Measurements from ENCODE around the gene CHST10.

The CHST10 gene, protein sequence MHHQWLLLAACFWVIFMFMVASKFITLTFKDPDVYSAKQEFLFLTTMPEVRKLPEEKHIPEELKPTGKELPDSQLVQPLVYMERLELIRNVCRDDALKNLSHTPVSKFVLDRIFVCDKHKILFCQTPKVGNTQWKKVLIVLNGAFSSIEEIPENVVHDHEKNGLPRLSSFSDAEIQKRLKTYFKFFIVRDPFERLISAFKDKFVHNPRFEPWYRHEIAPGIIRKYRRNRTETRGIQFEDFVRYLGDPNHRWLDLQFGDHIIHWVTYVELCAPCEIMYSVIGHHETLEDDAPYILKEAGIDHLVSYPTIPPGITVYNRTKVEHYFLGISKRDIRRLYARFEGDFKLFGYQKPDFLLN

DNA sequence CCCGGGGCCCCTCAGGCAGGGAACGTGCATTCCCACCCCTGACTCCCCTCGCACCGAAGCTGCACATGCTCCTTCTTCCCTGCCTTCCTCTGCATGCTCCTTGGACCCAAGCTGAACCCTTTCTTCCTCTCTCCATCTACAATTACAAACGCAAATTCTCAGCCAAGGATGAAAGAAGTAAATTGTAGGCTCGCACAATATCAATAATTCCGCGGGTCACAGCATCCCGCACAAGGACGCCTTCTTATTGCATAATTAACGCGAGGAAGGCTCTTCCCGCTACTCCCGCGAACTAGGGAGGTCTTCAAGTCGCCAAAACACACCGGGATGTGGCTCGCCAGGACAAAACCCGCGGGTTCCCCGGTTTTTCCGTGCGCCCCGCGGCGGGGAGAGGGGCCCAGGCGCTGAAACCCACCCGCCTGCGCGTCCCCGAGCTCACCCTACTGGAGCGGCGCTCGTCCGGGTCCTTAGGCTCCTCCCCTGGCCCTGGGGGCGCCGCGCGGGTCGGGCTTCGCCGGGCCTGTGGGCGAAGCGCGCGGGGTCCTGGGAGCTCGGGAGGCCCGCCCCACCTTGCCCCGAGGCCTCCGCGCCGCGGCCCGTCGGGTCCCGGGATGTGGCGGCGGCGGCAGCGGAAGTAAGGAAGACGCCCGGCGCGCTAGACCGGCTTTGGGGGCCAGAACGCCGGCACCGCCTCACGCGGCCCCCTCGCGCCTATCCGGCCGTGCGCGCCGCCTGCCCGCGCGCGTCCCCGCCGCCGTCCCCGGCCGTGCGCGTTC is at the start of gene CHST10:
CHST10 (minus strand) TSS at position 734 of the 776 bp plus-strand sequence. CDS start 10,993 bp downstream, outside the sequence.
- TF ChIP-seq, protein P1, sequence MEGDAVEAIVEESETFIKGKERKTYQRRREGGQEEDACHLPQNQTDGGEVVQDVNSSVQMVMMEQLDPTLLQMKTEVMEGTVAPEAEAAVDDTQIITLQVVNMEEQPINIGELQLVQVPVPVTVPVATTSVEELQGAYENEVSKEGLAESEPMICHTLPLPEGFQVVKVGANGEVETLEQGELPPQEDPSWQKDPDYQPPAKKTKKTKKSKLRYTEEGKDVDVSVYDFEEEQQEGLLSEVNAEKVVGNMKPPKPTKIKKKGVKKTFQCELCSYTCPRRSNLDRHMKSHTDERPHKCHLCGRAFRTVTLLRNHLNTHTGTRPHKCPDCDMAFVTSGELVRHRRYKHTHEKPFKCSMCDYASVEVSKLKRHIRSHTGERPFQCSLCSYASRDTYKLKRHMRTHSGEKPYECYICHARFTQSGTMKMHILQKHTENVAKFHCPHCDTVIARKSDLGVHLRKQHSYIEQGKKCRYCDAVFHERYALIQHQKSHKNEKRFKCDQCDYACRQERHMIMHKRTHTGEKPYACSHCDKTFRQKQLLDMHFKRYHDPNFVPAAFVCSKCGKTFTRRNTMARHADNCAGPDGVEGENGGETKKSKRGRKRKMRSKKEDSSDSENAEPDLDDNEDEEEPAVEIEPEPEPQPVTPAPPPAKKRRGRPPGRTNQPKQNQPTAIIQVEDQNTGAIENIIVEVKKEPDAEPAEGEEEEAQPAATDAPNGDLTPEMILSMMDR (IDR thresholded peaks at IDR 0.05): no peak

- TF ChIP-seq, protein P1 (IDR thresholded peaks at IDR 0.05): no peak
Observed at GRCh38 chr2:100460904-100461530, 43.5 kb upstream of the CHST10 start.

DNA sequence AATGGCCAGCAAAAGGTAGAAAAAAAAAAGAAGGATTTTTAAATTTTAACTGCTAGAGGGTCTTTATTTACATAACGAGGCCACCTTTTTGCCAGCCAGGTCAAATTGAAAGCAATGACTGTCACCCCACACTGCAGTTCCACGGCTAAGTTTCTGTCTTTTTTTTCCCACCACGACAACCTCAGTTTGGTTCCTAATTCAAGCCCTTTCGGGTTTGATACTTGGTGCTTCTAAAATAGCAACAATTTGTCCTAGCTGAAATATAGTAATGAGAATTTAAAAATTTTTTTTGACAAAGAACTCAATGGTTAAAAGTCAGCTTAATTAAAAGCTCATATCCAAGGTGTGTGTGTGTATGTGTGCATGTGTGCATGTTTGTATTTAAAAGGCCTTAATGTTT is 36.4 kb upstream of the CHST10 start:
- TF ChIP-seq, protein P1 (IDR thresholded peaks at IDR 0.05): no peak

DNA sequence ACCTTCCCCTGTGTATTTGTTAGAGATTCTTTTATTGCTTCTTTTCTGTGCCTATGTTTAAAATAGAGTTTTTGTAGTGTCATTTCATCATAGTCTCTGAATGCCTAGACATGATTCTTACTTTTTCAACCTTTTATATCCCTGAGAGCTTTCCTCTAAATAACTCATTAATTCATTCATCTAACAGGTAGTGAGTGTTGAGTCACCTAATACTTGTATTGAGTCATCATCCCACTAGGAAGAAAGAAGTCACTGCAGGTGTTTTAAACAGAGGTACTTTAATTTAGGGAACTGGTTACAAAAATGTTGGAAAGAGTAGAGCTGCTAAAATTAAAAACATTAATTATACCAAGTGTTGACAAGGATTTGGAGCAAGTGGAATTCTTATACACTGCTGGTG is 34.3 kb upstream of the CHST10 start:
- TF ChIP-seq, protein P1 (IDR thresholded peaks at IDR 0.05): no peak

DNA sequence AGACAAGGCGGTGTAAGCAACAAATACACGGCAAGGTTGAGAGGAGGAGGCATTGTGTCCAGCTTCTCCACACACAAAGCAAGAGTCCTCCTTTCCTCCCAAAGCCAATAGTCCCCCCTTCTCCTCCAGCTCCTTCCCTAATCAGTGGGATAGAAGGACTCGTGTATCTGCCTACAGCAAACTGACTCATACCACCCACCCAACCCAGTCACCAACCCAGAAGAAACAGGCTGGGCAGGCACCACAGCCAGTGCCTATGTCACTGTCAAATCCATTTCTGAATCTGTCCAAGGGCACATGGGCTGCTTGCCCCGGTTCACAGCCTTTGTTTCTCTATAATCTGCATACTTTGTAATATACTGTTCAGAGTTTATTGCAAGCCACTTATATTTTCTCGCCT is 33.6 kb upstream of the CHST10 start:
- TF ChIP-seq, protein P1 (IDR thresholded peaks at IDR 0.05): no peak

- TF ChIP-seq, protein P1 (IDR thresholded peaks at IDR 0.05): no peak
Observed at GRCh38 chr2:100446696-100447095, 29.2 kb upstream of the CHST10 start.

DNA sequence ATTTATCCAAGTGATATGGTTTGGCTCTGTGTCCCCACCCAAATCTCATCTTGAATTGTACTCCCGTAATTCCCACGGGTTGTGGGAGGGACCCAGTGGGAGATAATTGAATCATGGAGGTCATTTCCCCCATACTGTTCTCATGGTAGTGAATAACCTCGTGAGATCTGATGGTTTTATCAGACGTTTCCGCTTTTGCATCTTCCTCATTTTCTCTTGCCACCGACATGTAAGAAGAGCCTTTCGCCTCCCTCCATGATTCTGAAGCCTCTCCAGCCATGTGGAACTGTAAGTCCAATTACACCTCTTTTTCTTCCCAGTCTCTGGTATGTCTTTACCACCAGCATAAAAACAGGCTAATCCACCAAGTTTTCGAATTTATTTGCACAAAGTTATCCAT is 20.3 kb upstream of the CHST10 start:
- TF ChIP-seq, protein P1 (IDR thresholded peaks at IDR 0.05): no peak
